HepG2 (cell line): ENCODE data around the gene CDC14A.

ENCODE experiments used
- FOXO1 ChIP-seq: sonication (generic); formaldehyde crosslinking; IDR thresholded peaks from 2 replicates; pipeline ENCODE4 v1.4.0; 2020; ENCODE audit warnings: missing genetic modification reagents
- JUND ChIP-seq: sonication (generic); formaldehyde crosslinking; IDR thresholded peaks from 2 replicates; pipeline ENCODE4 v1.8.0; 2022; ENCODE audit warnings: mild to moderate bottlenecking, missing genetic modification reagents
- MAFK ChIP-seq, 2 experiments: IDR thresholded peaks in 1 of 2; conservative IDR thresholded peaks in 1 of 2; 2 replicates each; pipeline ENCODE4 v1.6.1; 2011; ENCODE audit warnings: improper control_type of control experiment in 2 of 2, low read length in 2 of 2
- MEF2D ChIP-seq: sonication (generic); formaldehyde crosslinking; IDR thresholded peaks from 2 replicates; pipeline ENCODE4 v1.5.1; 2020; ENCODE audit warnings: mild to moderate bottlenecking, missing genetic modification reagents
- ZNF577 ChIP-seq: sonication (generic); formaldehyde crosslinking; IDR thresholded peaks from 2 replicates; pipeline ENCODE4 v1.4.0; 2020; ENCODE audit warnings: mild to moderate bottlenecking, low read depth, missing genetic modification reagents, borderline replicate concordance
- ZNF768 ChIP-seq: sonication (generic); formaldehyde crosslinking; IDR thresholded peaks from 2 replicates; pipeline ENCODE4 v1.4.0; 2020; ENCODE audit warnings: missing genetic modification reagents

DNA sequence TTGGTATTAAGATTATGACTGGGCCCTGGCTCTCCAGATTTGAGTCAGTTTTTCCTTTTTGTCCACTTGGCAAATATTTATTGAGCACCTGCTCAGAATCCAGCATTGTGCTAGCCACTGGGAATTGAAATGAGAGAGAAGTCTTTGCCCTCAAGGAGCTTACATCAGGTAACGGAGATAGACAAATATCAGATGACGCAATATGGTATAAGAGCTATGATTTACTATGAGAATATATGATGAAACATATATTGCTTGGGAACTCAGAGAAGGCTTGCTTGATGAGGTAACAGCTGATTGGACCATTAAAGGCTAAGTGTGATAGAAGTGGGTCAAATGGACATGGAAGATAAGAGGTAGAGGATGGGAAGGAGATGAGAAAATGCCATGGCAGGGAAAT lies 144.6 kb downstream of the CDC14A start:
- TF ChIP-seq MEF2D (no peak), JUND (CRISPR knock-in tag) (no peak), MAFK (conservative IDR thresholded peaks at IDR 0.05 in 1 of 2, IDR thresholded peaks at IDR 0.05 in 1 of 2; ENCODE audit: low read length in 2 of 2) (no peak), FOXO1 (CRISPR knock-in tag) (no peak), ZNF768 (no peak), ZNF577 (CRISPR knock-in tag) (no peak)
